NCI-H1930 (cell line): Measurements from ENCODE around the gene TCEA3.
"Not testable (repeated sequence)": the region's sequence is repeated elsewhere in the genome, so short reads cannot be mapped to it uniquely, and the experiment has no call there.

Experiments used
- DNase-seq, 2 experiments: peaks; one replicate each; lab custom pipeline; 2025; lab: John Stamatoyannopoulos, UW

TCEA3 gene

DNA sequence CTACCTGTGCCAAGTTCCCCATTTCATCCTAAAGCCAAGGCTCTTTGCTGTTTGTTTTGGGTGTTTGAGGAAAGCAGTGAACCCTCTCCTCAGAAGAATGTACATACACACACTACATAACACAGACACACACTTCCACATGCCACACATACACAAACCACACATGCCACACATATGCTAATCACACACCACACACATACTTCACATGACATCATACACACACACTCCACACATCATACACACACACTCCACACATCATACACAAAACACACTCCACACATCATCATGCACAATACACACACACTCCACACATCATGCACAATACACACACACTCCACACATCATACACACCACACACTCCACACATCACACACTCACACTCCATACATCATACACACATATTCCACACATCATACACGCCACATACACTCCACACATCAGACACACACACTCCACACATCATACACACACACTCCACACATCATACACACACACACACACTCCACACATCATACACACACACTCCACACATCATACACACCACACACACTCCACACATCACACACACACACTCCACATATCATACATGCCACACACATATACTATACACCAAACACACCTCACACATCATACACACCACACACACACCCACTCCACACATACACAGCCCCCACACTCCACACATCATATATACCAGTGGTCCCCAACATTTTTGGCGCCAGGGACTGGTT lies 32.3 kb downstream of the TCEA3 start:
- no peak for DNase-seq

DNA sequence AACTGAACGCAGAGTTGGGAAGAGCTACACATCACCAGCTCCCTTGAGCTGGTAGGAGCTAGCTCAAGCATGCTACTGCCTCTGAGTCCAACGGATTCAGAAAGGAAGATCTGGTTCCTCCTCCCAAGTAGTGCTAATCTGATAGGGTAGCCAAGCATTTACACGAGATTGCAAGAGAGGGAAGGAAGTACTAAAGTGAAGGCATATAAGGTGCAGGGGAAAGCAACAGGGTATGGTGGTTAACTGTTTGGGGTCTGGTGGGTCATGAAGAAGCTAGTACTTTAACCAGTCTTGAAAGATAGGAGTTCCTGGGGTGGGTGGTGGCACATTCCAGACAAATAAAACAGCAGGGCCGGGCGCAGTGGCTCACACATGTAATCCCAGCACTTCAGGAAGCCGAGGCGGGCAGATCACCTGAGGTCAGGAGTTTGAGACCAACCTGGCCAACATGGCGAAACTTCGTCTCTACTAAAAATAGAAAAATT lies 34.7 kb downstream of the TCEA3 start:
- no peak for DNase-seq

DNA sequence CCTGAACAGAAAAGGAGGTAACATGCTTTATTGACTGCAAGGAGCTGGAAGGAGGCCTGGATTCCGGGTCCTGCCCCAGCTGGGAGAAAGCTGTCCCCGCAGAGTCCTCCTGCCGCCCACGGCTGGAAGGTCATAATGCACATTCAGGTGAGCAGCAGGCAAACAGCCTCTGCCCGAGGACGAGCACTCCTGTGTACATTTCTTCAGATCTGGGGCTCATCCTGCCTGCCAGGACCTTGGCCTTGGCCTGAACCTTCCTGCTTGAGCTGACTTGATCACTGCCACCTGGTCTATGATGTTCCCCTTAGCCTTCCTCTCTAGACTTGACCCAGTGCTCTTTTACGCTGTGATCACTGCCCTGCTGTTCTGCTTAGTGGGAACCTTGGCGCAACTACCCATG lies 37.1 kb downstream of the TCEA3 start:
- no peak for DNase-seq

DNA sequence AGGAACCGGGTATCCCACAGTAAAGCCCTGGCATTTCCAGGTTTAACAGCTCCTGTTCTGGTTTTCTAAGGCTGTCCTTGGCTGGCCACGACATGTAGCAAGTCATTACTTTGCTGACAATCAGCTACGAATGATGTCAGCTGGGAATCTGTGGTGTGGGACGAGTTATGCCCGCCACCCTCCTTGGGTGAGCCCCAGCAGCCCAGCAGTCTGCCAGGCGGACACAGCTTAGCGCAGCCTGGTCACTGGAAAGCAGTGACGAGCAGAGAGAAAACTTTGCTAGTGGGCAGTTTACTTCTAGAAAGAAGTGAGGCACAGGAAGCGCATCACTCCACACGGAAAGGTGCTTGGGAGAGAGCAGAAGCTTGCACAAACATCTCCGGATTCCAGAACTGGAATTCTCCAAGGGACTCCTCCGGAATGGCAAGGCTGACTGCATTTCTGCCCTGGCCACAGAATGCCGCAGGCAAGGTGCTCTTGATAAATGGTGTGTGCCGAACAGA lies 39.4 kb downstream of the TCEA3 start:
- DNase-seq, result no peak

DNA sequence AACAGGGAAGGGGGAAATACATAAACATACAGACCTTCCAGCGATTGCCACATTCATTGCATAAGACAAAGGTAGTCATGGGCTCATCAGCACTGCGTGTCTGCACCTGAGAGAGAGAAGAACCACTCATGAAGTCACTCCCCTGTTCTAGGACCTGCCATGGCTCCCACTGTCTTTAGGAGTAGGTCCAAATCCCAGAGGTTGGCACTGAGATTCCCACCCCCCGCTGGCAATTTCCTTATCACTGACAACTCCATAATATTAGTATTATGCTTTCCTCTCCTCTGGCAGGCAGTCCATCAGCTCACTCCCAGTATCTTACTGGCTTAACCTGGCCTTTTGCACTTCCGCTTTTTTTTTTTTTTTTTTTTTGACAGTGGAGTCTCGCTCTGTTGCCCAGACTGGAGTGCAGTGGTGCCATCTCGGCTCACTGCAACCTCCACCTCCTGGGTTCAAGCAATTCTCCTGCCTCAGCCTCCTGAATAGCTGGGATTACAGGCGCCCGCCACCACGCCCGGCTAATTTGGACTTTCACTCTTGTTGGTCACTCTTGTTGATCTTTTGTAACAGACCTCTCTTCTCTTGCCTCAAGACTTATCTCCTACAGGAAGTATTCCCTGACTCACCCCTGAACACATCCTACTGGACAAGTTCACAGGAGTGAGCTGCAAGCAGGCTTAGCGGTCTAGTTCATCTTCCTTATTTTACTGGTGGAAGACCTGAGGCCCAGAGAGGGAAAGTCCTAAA lies 40.1 kb downstream of the TCEA3 start:
- DNase-seq, result no peak

DNA sequence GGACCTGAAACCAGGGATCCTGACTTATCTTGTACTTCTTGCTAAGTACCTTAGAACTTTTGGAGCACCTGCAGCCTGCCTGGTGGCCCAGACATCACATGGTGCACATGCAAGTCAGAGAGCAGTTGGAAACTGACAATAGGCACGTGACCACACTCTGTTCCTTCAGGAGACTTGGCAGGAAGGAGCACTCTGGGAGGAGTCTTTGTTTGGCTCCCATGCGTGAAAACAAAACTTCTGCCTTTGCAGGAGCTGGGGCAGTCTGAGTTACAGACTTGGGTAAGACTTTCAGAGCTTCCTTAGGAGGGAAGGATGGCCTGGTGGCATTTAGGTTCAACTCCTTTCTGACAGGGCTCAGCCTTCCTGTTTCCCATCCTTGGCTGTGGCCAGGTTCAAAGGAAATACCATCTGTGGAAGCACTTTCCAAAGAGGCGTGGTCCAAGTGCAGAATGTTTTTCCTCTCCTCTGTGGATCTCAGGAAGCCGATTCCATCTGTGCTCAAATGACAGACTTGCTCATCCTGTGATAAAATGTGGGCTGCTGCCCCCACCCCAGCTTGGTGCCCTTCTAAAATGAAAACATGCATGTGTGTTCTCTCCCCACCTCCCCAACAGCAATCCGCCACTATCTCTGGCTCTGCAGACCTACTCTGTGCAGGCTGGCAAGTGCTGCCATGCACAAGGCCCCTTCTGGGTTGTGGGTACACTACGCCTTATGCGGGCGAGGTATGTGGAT lies 40.8 kb downstream of the TCEA3 start:
- no peak for DNase-seq

DNA sequence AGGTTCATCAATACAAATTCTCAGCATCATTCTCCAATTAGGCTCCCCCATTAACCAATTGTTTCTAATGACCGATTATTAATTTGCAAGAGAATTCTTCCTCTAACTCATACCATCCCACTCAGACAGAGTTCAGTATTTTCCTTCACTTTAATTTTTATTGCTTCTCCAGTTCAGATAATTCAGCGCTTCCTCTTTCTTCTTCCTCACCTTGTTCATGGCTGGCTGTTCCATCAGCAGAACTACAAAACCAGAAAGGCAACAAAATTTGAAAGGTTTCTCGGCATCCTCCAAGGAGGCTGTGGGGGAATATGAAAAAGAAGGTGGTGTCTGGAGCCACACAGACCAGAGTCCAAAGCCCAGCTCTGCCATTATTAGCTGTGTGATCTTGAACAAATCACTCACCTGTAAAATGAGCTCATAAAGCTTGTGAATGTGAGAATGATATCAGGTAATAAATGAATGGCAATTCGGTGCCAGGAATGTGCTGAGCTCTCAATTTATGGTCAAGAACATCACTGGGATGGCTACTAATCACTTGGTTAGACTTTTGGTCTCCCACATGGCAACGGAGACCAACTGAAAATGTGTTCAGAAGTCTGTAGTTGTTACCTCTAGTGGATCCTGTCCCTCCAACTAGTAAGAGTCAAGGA lies 43.2 kb downstream of the TCEA3 start:
- DNase-seq, result no peak

DNA sequence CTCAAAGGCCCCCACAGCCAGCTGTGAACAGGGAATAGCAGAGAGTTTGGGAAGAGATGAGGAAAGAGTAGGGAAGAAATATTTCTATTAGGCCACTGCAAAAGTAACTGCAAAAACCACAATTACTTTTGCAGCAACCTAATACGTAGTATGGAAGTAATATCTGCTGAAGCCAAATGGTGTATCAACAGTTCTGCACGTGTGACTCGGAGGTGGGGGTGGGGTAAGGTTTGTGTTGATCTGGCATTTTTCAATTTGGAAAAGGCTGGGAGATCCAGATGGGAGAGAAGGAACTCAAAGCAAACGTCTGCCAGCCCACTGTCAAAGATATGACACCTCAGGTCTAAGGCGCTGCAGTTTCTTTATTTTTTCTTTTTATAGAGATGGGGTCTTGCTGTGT lies 43.8 kb downstream of the TCEA3 start:
- DNase-seq, result no peak

DNA sequence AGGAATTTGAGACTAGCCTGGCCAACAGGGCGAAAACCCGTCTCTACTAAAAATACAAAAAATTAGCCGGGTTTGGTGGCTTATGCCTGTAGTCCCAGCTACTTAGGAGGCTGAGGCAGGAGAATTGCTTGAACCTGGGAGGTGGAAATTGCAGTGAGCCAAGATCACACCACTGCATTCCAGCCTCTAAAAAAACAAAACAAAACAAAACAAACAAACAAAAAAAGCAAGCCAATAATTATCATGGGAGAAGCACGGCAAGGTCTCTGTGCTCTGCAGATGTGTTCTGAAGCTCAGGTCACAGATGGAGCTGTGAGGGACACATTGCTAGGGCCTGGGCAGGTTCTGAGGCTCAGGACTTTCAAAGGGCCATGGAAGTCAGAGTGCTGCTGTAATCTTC lies 44.3 kb downstream of the TCEA3 start:
- not testable (repeated sequence) for DNase-seq

DNA sequence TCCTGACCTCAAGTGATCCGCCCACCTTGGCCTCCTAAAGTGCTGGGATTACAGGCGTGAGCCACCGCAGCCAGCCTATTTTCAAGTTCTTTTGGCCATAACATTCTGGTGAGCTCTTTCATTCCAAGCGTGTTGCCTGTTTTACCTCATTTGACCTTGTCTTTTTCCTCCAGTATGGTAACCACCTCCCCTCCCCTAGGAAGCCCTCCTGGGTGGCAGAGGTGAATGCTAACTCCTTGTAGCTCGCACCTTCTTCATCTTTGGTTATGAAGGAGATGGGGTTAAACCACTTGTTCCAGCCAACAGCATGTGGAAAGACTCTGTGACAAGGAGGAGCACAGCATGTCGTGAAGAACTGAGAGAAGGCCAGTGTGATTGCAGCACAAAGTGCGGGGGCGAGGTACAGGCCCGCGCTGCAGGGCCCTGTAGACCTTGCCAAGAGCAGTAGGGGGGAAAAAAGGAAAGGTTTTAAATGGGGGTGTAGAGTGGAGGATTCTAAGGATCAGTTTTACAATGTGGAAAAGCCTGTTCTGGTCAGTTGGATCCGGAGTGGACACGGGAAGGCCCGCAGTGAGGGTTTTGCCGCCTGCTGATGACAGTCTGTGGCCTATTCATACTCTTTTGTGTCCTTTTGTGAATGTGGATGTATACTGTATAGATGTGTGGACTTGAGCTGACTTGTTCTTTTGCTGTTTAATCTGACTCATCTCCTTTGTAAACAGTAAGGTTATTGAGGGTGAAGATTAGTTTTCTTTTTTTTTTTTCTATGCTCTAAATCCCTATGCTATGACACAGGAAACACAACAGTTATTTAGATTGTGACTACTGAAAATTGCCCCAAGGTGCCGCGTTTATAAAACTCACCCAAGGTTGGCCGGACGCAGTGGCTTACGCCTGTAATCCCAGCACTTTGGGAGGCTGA lies 47.4 kb downstream of the TCEA3 start:
- DNase-seq, result no peak

DNA sequence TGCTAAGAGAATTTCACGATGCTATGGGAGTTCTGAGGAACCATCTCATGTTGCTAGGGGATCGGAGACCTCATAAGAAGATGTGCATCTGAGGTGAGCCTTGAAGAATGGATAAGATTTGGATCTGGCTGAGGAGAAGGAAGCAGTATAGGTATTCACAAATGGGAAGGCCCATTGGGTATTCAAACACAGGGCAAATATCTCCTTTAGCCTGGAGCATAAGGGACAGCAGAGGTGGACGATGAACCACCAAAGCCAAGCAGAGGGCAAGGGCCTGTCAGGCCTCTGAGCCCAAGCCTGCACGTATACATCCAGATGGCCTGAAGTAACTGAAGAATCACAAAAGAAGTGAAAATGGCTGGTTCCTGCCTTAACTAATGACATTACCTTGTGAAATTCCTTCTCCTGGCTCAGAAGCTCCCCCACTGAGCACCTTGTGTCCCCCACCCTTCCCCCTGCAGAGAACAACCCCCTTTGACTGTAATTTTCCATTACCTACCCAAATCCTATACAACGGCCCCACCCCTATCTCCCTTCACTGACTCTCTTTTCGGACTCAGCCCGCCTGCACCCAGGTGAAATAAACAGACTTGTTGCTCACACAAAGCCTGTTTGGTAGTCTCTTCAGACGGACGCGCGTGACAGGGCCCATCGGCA lies 50.3 kb downstream of the TCEA3 start:
- DNase-seq, result not testable (repeated sequence)

DNA sequence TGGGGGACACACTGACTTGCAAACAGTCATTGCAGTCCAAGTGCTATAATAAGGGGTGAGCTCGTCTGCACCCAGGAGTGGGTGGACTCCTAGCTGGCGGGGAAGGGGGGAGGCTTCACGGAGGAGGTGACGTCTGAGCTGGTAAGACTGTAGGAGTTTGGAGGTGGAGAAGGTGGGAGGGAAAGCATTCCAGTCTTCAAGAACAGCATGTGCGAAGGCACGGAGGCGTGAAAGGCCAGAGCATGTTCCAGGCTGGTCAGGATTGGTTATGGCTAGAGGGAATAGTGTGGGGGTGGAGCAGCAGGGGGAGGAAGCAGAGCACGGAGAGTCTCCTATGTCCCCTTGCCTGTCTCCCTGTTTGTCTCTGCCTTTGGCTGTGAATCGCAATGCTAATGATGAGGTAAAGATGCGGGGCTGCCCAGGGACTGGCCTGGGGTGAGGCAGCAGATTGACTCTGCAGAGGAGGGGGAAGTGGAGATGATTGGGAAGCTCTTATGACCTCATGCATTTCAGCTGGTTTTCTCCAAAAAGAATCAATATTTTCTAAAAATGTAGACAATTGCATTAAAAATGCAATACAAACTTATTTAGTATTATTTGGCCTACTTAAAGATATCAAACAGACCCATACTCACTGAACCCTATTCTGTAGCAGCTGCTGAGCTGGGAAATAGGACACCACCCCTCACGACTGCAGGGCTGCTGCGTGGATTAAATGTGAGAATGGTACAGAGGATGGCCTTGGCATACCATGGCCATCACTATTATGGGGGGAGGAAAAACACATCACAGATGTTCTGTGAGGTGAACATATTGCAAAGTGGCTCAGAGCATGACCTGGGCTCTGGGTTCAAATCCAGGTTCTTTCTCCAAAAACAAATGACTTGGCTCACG lies 52.3 kb downstream of the TCEA3 start:
- no peak for DNase-seq

DNA sequence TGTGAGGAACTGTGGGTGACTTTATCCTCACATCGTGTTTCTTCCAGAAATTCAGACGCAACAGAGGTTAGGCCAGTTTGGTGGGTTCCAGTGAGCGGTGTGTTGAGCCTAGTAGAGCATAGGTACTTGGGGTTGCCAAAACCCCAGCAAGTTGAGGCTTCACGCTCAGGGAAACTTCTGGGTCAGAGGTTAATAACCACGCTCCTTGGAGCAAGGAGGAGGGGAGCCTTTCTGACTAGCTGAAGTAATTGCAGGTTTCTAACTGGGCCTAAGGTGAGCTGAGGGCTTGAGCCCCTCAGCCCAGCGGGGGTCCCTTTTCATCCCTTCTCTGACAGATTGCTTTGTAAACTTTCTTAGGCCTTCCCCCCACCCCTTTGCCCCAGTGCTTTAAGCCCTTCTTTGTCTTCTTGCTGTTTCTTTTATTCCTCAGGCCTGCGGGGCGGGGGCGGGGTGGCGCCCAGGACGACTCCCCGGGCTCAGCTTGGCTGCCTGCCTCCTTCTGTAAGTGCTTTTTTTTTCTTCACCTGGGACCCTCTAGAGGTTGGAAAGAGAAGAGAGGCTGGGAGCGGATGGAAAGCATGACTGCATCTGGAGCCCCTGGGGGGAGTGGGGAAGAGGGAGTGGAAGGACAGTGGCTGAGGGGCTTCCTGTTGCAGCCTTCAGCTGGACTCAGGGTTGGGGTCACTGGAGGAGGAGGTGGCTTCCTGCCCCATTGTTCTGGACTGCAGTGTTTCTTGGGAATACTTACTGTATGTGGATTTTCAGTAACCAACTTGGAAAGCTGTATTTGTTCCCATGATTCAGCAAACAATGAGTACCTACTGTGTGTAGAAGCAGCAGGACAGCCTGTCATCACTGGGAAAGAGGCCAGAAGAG lies 53.6 kb downstream of the TCEA3 start:
- no peak for DNase-seq

DNA sequence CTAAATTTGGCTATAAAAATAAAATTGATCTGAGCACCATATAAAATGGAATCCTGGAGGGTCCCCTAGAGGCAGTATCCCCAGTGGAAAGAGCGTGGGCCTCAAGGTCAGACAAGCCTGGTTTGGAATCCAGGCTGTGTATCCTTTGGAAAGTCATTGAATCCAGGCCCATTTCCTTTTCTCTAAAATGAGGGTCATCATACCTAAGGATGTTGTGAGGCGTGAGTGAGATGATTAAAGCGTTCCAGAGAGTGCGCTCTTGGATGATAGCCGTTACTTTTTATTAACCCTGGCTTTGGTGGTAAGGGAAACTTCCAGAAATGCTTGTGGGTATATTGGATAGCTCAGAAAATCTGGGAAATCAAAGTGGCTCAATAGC lies 54.2 kb downstream of the TCEA3 start:
- DNase-seq, result no peak

DNA sequence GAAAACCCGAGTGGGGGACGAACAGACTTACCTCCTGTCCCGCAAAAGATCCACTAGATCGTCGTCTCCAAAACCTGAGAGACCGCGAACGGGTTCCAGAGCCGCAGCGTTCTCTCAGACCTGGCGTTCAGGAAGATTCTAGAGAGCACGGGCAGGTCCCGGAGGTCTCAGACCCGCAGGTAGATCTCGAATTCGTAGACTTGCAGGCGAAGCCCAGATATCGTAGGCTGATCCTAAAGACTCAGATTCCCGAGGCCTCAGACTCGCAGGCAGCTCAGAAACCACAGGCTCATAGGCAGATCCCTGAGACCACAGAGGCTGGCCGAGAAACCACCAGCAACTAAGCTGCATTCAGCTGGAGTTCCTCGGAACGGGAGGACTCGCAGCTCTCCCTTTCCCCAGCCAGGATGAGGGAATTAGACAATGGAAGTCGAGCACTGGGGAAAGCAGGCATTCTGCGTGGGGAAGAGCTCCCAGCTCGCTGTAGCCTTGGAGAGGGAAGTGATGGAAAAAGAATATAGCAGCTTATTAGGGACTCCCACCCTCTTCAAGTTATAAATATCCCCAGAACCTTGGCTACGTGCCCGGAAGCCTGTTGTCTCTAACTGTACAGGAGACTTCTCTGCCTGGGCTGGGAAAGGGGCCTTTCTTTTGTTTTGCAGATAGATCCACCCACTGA lies 55.1 kb downstream of the TCEA3 start, which contains the start of gene ZNF436:
Gene ZNF436, minus strand, starts transcription at position 502 of the 679 bp plus-strand sequence. CDS start 1,831 bp downstream, outside the sequence.
- DNase-seq, result no peak

DNA sequence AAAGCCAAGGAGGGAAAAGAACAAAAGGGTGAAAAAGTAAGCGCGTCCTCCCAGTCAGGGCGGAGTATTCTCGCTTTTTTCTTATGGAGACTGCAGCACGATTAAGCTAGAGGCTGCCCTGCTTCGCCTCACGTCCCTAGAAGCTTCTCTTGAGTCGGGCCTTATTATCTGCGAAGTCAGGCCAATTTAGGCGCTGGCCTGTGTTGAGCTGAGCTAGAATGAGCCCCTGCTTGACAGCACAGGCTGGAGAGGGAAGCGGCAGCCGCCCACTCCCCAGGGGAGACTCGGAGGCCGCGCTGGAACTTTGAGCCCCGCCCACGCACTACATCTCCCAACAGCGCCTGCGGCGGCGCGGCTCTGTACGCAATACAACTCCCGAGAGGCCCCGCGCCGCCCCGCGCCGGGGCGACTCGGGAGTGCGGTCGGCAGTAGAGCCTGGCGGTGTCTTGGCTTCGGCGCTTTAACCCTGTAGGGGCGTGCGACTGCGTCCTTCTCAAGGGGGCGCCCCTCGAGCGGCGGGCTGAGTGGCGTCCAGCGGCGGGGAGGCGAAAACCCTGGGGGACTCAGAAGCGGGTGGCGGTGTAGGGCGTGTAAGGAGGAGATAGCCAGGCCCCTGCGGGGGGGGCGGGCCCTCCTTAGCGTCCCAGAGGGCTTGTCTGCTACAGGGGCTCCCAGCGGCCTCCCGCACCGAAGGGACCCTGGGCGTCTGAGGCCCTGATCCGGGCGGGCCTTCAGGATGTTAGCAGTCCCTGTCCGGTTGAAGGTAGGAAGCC lies 55.8 kb downstream of the TCEA3 start:
- DNase-seq, result peak; percentile 88 to 97
